GM19193 (cell line): ENCODE data around the gene SCG3.

Source experiments
- POLR2A ChIP-seq: IDR thresholded peaks from 4 replicates; pipeline ENCODE4 v1.6.1; 2011; ENCODE audit not compliant: insufficient read depth, insufficient read length; ENCODE audit errors: extremely low read depth

SCG3 gene

DNA sequence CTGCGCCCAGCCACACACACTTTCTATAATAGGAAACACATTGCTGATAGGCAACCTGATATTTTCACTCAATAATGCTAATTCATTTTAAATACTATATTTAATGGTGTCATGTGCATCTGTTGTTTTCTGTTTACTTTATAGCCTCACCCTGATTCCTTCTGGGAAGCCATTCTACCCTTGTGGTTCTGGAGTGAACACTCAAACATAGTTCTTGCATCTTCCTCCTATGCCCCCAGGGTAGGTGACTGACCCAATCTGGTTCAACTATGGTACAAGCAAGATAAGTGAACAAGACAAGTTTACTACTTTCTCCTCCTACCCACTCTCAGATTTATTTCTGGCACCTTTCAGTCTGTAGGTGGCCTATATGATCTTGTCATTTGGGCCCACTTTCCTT lies 4.3 kb upstream of the SCG3 start:
- no peak for TF ChIP-seq POLR2A

DNA sequence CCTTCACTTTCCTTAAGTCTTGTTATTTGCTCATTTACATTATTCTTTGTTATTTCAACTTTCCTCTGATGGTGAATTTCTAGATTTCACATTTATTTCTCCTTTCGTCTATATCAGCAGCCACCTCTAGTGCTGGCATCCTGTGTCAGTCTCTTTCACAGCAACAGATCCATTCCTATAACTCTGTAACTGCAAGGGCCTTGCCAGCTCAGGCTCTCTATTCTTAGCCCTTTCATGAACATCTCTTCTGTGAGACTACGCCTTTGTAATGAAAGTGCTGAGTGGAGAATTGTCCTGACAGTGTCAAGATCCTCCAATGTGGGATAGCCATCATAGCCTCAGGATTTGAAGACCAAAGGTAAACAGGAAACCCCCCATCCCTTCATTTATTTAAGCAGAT lies 3.9 kb upstream of the SCG3 start:
- no peak for TF ChIP-seq POLR2A

DNA sequence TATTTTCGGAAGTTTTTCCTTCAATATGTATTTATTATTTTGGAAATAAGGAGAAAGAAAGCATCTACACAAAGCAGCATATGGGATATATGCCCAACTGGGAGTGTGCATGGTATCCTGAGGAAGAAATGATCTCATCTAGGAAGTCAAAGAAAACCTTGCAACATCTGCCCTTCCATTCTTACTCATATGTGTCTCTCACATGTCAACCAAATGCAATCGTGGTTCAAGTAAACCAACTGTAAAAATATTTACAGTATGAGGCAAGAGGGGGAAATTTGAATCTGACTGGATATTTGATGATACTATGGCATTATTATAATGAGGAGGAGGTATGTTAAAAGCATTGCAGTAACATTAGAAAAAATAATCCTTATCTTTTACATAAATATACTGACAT lies 3.2 kb upstream of the SCG3 start:
- TF ChIP-seq POLR2A, result no peak

DNA sequence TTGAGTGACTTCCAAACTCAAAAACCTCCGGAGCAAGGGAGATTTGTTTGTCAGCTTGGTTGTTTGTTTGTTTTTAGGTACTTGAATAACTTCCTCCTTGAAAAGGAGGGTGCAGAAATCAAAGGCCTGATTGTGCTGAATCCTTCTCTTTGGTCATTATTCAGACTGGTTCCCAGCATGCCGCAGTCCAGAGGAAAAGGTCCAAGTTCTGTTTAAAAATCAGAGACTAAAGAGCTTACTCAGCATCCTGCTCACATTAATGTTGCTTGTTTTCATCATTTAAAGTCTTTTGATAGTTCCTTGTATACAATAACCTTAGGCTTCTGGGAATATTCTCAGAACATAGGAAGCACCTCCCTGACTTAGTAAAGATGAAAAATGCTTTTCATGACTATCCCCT lies 982 bp upstream of the SCG3 start:
- no peak for TF ChIP-seq POLR2A

DNA sequence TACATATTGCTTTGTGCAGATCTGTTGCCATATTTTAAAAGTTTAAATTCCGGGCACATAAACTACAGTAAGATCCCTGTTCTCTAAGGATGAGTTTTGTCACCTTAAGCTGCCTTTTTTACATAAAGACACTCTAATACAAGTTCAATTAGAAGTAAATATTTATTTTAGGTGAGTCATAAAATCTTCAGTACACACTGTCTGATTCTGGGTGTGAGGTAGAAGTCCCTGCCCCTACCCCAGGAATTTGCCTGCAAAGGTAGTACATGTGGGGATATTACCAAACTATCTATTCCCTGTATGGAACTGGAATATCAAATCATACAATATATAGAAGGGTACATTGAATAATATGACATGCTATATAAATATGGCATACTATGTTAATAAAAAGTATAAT lies 6.3 kb downstream of the SCG3 start:
- no peak for TF ChIP-seq POLR2A

DNA sequence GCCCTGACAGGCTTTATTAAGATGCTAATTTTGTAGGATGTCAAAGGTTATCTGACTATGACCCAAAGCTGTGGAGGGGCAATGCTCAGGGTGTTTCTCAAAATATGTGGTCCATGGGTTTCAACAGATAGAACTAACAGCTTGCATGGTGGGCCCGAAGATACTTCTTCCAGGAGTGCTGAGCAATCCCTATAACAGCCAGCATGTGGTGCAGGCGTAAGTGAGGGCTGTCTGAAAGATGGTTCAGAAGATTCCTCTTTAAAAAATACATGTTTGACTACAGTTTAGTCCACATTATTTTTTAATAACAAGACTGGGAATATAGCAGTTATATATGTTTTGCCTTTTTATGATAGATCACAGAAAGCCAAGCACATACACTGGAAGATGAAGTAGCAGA lies 7.6 kb downstream of the SCG3 start:
- no peak for TF ChIP-seq POLR2A

DNA sequence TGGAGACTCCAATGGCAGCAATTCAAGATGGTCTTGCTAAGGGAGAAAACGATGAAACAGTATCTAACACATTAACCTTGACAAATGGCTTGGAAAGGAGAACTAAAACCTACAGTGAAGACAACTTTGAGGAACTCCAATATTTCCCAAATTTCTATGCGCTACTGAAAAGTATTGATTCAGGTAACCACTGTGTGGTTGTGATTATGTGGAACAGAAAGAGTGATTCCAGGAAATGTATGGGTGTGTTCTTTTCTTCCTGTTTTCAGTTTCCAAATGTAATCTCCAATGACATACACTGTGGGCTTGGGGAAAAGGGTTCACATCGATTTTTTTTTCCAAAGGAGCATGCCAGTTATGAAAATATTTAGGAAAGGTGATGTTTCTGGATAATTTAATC lies 10.9 kb downstream of the SCG3 start:
- no peak for TF ChIP-seq POLR2A

DNA sequence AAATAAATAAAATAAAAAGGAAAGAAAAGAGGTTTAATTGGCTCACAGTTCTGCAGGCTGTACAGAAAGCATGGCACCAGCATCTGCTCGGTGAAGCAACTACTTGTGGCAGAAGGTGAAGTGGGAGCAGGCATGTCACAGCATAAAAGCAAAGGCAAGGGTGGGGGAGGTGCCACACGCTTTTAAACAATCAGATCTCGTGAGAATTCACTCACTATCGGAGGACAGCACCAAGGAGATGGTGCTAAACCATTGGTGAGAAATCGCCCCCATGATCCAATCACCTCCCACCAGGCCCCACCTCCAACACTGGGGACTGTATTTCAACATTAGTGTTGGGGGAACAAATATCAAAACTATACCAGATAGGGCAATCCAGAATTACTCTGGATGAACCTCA lies 15.3 kb downstream of the SCG3 start:
- no peak for TF ChIP-seq POLR2A

DNA sequence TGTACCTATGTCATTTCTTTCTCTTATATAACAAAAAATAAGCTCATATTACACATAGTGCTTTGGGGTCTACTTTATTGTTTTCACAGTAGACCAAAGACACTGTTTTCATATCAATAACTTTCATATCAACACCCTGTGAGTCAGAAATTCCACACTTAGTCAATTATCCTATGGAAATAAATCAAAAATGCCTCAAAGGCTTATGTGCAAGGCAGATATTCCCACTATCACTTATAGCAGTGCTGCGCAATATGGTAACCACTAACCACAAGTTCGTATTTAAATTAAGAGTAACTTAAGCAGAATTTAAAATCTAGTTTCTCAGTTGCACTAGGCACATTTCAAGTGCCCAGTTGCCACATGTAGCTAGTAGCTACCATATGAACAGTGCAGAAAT lies 15.9 kb downstream of the SCG3 start:
- TF ChIP-seq POLR2A, result no peak

DNA sequence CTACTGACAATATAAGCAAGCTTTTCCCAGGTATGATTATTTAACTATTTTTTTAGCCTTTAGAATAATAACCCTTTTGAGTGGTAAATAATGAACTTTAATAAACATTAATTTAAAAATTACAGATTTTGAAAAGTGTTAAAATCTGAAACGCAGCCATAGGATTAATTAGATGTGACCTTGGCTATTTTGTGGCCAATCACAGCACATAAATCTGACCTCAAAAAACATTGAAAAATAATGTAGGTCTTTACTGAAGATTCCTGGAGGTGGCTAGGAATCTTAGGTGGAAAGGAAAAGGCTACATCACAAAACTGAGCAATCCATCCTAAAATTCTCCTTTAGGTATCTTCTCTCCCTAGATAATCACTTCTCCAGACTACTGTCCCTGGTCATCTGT lies 18.1 kb downstream of the SCG3 start:
- no peak for TF ChIP-seq POLR2A

DNA sequence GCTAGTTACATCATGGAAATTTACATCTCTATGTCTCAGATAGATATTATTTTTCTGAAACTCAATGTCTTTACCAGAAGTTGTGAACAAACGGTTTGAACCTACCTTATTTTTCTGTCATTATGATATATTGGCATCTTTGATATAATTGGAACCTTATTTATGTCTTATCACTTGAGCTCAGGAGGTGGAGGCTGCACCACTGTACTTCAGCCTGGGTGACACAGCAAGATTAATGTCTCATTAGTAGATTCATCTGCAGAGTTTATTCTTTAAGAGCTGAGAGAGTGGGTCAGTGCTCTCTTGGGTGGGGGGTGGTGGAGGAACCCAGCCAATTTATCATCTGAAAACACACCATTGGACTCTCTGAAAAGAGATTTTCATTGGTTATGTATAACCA lies 21.4 kb downstream of the SCG3 start:
- no peak for TF ChIP-seq POLR2A

DNA sequence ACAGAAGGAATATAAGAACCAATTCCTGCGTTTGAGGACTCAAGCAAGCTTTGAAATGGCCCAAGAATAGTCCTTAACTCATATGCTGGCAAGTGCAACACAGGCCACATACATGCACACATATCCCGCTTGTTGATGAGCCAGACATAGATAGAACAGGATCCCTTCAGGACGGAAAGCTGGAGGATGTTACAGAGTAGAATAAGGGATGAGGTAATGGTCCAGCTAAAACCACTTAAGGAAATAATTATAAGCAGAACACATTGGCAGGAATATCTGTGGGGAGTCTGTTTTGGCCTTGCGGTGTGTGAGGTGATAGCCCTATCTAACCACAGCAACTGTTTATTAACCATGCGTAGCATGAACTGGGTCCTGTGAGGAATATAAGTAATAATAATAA lies 25.0 kb downstream of the SCG3 start:
- no peak for TF ChIP-seq POLR2A

DNA sequence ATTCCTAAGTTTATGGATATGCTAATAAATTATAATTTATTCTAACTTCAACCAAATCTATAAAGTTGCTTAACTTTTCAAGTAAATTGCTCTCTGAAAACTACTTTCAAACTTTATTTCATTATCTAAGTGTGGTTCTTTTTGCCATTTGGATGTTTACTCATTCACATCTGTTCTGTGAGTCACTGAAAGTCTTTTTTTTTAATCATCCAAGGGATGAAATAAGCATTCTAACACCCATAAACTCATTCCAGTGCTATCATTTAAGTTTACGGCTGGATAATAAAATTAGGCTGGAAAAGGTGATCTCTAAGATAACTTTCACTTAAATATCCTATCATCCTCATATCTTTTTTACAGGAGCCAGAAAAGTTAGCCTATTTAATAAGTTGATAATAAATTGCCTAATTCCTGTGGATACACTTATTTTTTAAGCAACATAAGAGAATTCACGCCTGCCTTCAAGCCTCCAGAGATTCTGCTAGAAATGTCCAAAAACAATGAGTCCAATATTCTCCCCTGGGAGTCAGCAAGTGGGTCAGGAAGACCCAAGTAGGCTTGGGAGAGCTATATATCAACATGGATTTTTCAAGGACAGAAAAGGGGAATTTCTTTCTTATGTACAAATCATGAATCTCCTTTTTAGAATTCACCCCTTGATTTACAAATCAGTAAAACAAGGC lies 25.8 kb downstream of the SCG3 start:
- no peak for TF ChIP-seq POLR2A

DNA sequence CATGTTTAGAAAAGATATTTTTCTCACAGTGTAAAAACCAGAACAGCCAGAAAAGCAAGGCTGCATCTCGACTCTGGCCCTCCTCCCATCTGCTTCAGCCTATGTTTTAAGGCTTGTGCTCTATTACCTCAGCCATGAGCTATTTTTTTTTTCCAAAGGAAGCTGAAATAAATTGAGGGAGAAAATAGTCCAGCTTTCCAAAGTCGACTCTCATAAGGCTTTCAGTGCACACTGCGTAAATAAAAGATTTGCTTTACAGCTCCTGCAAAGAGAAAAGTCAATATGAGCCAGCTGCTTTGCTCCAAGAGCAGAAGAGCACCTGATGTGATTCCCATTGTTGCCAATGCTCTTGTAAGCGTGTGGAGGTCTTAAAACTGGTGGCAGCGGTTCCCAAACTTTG lies 26.7 kb downstream of the SCG3 start:
- no peak for TF ChIP-seq POLR2A

DNA sequence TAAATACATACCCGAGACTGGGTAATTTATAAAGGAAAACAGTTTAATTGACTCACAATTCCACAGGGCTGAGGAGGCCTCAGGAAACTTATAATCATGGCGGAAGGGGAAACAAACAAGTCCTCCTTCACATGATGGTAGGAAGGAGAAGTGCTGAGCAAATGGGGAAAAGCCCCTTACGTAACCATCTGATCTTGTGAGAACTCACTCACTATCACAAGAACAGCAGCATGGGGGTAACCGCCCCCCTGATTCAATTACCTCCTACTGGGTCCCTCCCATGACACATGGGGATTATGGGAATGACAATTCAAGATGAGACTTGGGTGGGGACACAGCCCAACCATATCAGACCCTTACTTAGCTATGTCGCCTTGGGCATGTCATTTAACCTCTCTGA lies 27.7 kb downstream of the SCG3 start:
- no peak for TF ChIP-seq POLR2A

DNA sequence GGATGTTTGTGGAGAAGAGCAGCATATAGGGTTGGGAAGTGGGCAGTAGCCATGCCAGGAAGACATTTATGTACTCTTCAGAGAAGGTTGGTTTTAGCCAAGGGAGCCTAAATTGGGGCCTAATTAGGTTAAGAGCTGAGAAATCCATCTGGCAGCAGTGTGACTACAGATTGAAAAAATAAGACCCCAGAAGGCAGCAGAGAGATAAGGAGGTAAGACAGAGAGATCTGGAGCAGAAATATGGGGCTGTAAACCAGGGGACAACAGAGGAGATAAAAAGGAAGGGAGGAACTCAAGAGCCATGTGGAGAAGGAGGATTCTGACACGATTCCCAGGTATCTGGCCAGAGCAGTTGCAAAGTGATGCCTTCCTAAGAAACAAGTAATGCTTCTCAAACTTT lies 32.9 kb downstream of the SCG3 start:
- TF ChIP-seq POLR2A, result no peak

DNA sequence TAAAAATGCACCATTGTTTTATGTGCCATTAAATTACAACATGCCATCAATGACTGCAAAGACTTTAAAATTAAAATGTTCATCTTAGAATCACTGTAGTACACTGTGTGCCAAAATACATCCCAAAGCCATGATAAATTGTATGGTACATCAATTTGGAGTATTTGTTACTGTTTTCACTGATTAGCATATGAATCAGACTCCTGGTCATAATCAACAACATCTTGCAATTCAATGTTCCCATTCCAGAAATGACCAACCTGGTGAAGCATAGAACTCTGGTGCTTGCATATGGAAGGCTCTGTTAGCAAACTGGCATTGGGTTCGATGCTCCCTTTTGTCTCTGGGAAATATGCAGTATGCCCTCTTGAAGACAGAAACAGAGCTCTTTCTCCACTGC lies 33.6 kb downstream of the SCG3 start:
- TF ChIP-seq POLR2A, result no peak

DNA sequence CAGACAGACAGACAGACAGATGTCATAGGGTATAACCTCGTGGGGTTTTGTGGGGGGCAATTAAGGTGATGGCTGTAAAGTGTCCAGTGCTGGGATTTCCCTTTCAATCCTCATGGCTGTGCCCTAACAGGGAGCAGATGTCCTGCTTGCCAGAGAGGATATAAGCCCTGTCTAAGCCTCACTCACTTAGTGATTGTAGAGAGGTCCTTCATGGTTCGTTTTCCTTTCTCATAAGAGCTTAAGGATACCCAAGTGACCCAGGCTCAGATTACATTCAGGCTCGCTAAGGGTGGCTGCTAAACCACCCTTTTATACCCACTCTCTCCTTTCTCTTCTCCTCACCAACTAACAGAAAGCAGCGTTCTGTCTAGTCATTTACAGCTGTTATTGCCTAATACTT lies 36.9 kb downstream of the SCG3 start:
- TF ChIP-seq POLR2A, result no peak

DNA sequence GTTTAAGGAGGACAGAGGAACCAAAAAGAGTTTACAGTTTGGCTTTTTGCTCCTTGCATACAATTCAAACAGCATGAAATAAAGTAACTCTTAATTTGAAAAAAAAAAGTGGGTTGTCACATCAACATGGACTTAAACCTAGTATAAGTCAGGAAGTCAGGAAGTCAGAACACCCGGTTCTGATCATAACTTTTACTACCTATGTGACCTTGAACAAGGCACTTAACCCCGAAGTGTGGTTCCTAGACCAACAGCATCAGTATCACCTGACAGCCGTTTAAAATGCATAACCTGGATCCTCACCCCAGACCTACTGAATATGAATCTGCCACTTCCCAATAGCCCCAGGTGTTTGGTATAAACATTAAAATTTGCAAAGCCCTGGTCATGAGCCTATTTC lies 37.4 kb downstream of the SCG3 start:
- TF ChIP-seq POLR2A, result no peak
